SK-N-MC (cell line): Measurements from ENCODE around the gene XRCC1.

Source experiments
- EZH2 ChIP-seq: fragments of 200-600 bp; sonication (generic); IDR thresholded peaks from one replicate; pipeline ENCODE4 v1.6.1; 2017; ENCODE audit warnings: antibody characterized with exemption
- FOXP2 ChIP-seq: optimal IDR thresholded peaks from 2 replicates; pipeline ENCODE3; 2011; ENCODE audit warnings: mild to moderate bottlenecking, moderate library complexity; ENCODE audit not compliant: insufficient read depth; ENCODE audit errors: extremely low read length, control extremely low read depth
- POLR2AphosphoS5 ChIP-seq: IDR thresholded peaks from 2 replicates; pipeline ENCODE4 v1.6.1; 2012; ENCODE audit warnings: mild to moderate bottlenecking, low read depth, low read length, borderline replicate concordance

- TF ChIP-seq EZH2 (no peak), POLR2AphosphoS5 (no peak), FOXP2 (no peak)
These were observed 52.4 kb downstream of the XRCC1 start for GRCh38 chr19:43522929-43523328.
